ENCODE measurements around the gene NPSR1. TPM values are rescaled to one million over a fixed set of nuclear protein-coding genes. Genes with fewer than 3 reads are reported as not detected.

NPSR1 gene
- polyA plus RNA-seq, 1 of the 3 experiments (the other 2 are of a cell fraction), result not detected

GRCh38 chr7:34672430-34672829 lies 14.4 kb downstream of the NPSR1 start (continued):
- no peak for TF ChIP-seq TAF1 (IDR thresholded peaks at IDR 0.05; ENCODE audit: borderline replicate concordance, low read depth, low read length)
- no peak for TF ChIP-seq CHD2 (IDR thresholded peaks at IDR 0.05; ENCODE audit: low read length, partially characterized antibody)
- TF ChIP-seq SIN3A (IDR thresholded peaks at IDR 0.05; ENCODE audit: borderline replicate concordance, low read depth, low read length), result no peak
- no peak for TF ChIP-seq RFX5 (IDR thresholded peaks at IDR 0.05; ENCODE audit: low read length)
- TF ChIP-seq GATA2 (CRISPR knock-in tag; IDR thresholded peaks at IDR 0.05), result no peak
- TF ChIP-seq MEF2A (IDR thresholded peaks at IDR 0.05; ENCODE audit: borderline replicate concordance, low read depth), result no peak
- TF ChIP-seq TEAD4 (IDR thresholded peaks at IDR 0.05; ENCODE audit: borderline replicate concordance, insufficient read depth), result peak; percentile 69; the same call in 1 of the 2 replicates
- no peak for TF ChIP-seq USF1 (IDR thresholded peaks at IDR 0.05; ENCODE audit: borderline replicate concordance, low read depth)
- peak in 1 of 2 experiments; percentile 82; a peak in 1 of 4 replicates for TF ChIP-seq EP300 (IDR thresholded peaks at IDR 0.05; ENCODE audit: borderline replicate concordance in 1 of 2, low read depth in 1 of 2, low read length in 1 of 2)

GRCh38 chr7:34673066-34673465 lies 15.0 kb downstream of the NPSR1 start:
- H3K9ac ChIP-seq, result no peak overlapping the region
- H3K27me3 ChIP-seq (ENCODE audit: insufficient read depth), result peaks cover 7% of the 10 kb centered on the region; the same call in 1 of the 2 replicates
- ChIA-PET CTCF (interaction anchor here (4.2 kb wide), 1 partner anchor 9 kb away, joined by 20 read pairs; no protein-coding TSS in a partner anchor), POLR2A (no interaction called here)
- no peaks in the 10 kb centered on the region for H4K20me1 ChIP-seq (ENCODE audit: insufficient read depth)
- peaks cover 0 to 4% of the 10 kb centered on the region in 2 experiments; a peak in 1 of 4 replicates for H3K4me1 ChIP-seq (ENCODE audit: control insufficient read depth in 1 of 2, insufficient read depth in 2 of 2, low read depth in 1 of 2, low read length in 1 of 2)
- TF ChIP-seq YY1 (IDR thresholded peaks at IDR 0.05; ENCODE audit: low read depth) (no peak), GABPA (IDR thresholded peaks at IDR 0.05; ENCODE audit: low read depth) (no peak), EZH2phosphoT487 (IDR thresholded peaks at IDR 0.05; ENCODE audit: borderline replicate concordance, low read depth) (no peak), GATA2 (CRISPR knock-in tag; IDR thresholded peaks at IDR 0.05) (no peak)
- WGBS (ENCODE audit: low lambda C conversion rate), result 43% methylated on average over 3 of the region's 3 CpGs
- no peak overlapping the region for H3K27ac ChIP-seq (ENCODE audit: low read depth in 2 of 2, low read length in 1 of 2)
- H2AFZ ChIP-seq (ENCODE audit: low read depth), result no peak overlapping the region; the same call in 1 of the 2 replicates
- H3K4me3 ChIP-seq (ENCODE audit: low read depth in 2 of 2, low read length in 1 of 2), result peak overlapping the region in 1 of 2 experiments; percentile 8; a peak in 1 of 4 replicates
- peak overlapping the region; percentile 50 for H3K4me2 ChIP-seq
- no peaks in the 10 kb centered on the region for H3K79me2 ChIP-seq (ENCODE audit: insufficient read depth)
- H3F3A ChIP-seq (replicated peaks; ENCODE audit: insufficient read depth), result peaks cover 12% of the 10 kb centered on the region
- no peak for DNase-seq
- no peaks in the 10 kb centered on the region for H3K36me3 ChIP-seq (replicated peaks in 1 of 2; ENCODE audit: control insufficient read depth in 1 of 2, insufficient read depth in 2 of 2, low read length in 1 of 2)
- H3K9me3 ChIP-seq, result no peaks in the 10 kb centered on the region
- no peaks in the 10 kb centered on the region for H3K9me2 ChIP-seq

- peak; percentile 37 for DNase-seq
- no peaks in the 10 kb centered on the region for H4K20me1 ChIP-seq (ENCODE audit: insufficient read depth)
- H3K79me2 ChIP-seq (ENCODE audit: insufficient read depth), result no peaks in the 10 kb centered on the region
- H3K9me3 ChIP-seq, result no peaks in the 10 kb centered on the region
- 2% methylated on average over 2 of the region's 2 CpGs for WGBS (ENCODE audit: low lambda C conversion rate)
- CTCF ChIA-PET, result interaction anchor here (0.8 to 4.2 kb wide), 7 partner anchors 12 to 47 kb away, joined by 3 to 20 read pairs (median 4); no protein-coding TSS in a partner anchor
- no peaks in the 10 kb centered on the region for H3K9me2 ChIP-seq
- no peak overlapping the region for H3K27ac ChIP-seq (ENCODE audit: low read depth in 2 of 2, low read length in 1 of 2)
- peaks cover 2% of the 10 kb centered on the region; the same call in 1 of the 2 replicates for H3K27me3 ChIP-seq (ENCODE audit: insufficient read depth)
- no peak overlapping the region for H3K4me3 ChIP-seq (ENCODE audit: low read depth in 2 of 2, low read length in 1 of 2)
- H3K9ac ChIP-seq, result no peak overlapping the region
- POLR2A ChIA-PET, result no interaction called here
- H3F3A ChIP-seq (replicated peaks; ENCODE audit: insufficient read depth), result peaks cover 9% of the 10 kb centered on the region
- no peak overlapping the region for H3K4me2 ChIP-seq
- H3K36me3 ChIP-seq (replicated peaks in 1 of 2; ENCODE audit: control insufficient read depth in 1 of 2, insufficient read depth in 2 of 2, low read length in 1 of 2), result no peaks in the 10 kb centered on the region
- H2AFZ ChIP-seq (ENCODE audit: low read depth), result no peak overlapping the region
- H3K4me1 ChIP-seq (ENCODE audit: control insufficient read depth in 1 of 2, insufficient read depth in 2 of 2, low read depth in 1 of 2, low read length in 1 of 2), result peaks cover 0 to 4% of the 10 kb centered on the region in 2 experiments; a peak in 1 of 4 replicates
- no peak for TF ChIP-seq RXRA (IDR thresholded peaks at IDR 0.05; ENCODE audit: borderline replicate concordance, low read depth)
- TF ChIP-seq EP300 (IDR thresholded peaks at IDR 0.05; ENCODE audit: borderline replicate concordance in 1 of 2, low read depth in 1 of 2, low read length in 1 of 2), result no peak
- no peak for TF ChIP-seq ELF1 (IDR thresholded peaks at IDR 0.05)
- no peak for TF ChIP-seq SIN3A (IDR thresholded peaks at IDR 0.05; ENCODE audit: borderline replicate concordance, low read depth, low read length)
- TF ChIP-seq JUND (IDR thresholded peaks at IDR 0.05), result no peak
- no peak for TF ChIP-seq NRF1 (IDR thresholded peaks at IDR 0.05; ENCODE audit: low read depth, low read length)
- peak; percentile 48 for TF ChIP-seq RAD21 (IDR thresholded peaks at IDR 0.05; ENCODE audit: low read length)
- no peak for TF ChIP-seq EZH2phosphoT487 (IDR thresholded peaks at IDR 0.05; ENCODE audit: borderline replicate concordance, low read depth)
- peak; percentile 83 for TF ChIP-seq CTCF (IDR thresholded peaks at IDR 0.05)
- no peak for TF ChIP-seq CHD2 (IDR thresholded peaks at IDR 0.05; ENCODE audit: low read length, partially characterized antibody)
- TF ChIP-seq GATA2 (CRISPR knock-in tag; IDR thresholded peaks at IDR 0.05), result no peak
- no peak for TF ChIP-seq RCOR1 (IDR thresholded peaks at IDR 0.05; ENCODE audit: low read length)
These were observed 17.8 kb downstream of the NPSR1 start for GRCh38 chr7:34675749-34676374.

All from SK-N-SH (cell line).